ENCODE data around the gene NOB1. TPM values are rescaled to one million over a fixed set of nuclear protein-coding genes. Genes with fewer than 3 reads are reported as not detected.

NOB1 gene
- total and polyA plus RNA-seq, 4 donors: 6.9 to 19.7 (median 12.5) TPM

DNA sequence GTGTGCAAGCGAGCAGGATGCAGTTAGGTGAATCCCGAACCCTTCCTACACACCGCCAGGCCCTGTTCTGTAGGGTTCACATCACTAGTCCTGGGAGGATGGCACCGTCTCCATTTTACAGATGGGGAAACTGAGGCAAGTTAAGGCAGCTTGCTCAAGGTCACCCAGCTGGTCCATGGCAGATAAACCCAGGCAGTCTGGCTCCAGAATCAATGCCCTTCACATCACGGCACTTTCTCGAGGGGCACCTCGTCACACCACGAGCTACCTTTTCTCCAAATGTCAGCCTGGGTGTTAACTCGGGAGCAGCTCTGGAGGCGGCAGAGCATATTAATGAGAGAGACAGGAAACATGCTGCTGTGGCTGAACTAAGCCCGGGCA lies 9.5 kb downstream of the NOB1 start:
- DNase-seq (ENCODE audit: low spot score): no peak
- H3K36me3 ChIP-seq (ENCODE audit: control insufficient read depth in 4 of 4, insufficient read depth in 3 of 4, low read depth in 1 of 4, low read length in 3 of 4): peaks cover 18 to 76% (median 56%) of the 10 kb centered on the region in 4 donors
- 95% methylated on average over 11 of the region's 11 CpGs for WGBS
- H3K4me3 ChIP-seq (ENCODE audit: low read depth in 1 of 3, low read length in 3 of 3): no peak overlapping the region
- TF ChIP-seq GABPA (IDR thresholded peaks at IDR 0.05 in 1 of 2, conservative IDR thresholded peaks at IDR 0.05 in 1 of 2) (no peak), RXRA (IDR thresholded peaks at IDR 0.05) (no peak), RAD21 (IDR thresholded peaks at IDR 0.05) (no peak), SP1 (IDR thresholded peaks at IDR 0.05) (no peak), FOXA2 (IDR thresholded peaks at IDR 0.05) (no peak), YY1 (IDR thresholded peaks at IDR 0.05) (no peak), FOXA1 (IDR thresholded peaks at IDR 0.05) (no peak), TAF1 (conservative IDR thresholded peaks at IDR 0.05) (no peak), HNF4G (IDR thresholded peaks at IDR 0.05) (no peak), NR2F2 (IDR thresholded peaks at IDR 0.05) (no peak), JUND (IDR thresholded peaks at IDR 0.05) (no peak)
- TF ChIP-seq, protein P1, sequence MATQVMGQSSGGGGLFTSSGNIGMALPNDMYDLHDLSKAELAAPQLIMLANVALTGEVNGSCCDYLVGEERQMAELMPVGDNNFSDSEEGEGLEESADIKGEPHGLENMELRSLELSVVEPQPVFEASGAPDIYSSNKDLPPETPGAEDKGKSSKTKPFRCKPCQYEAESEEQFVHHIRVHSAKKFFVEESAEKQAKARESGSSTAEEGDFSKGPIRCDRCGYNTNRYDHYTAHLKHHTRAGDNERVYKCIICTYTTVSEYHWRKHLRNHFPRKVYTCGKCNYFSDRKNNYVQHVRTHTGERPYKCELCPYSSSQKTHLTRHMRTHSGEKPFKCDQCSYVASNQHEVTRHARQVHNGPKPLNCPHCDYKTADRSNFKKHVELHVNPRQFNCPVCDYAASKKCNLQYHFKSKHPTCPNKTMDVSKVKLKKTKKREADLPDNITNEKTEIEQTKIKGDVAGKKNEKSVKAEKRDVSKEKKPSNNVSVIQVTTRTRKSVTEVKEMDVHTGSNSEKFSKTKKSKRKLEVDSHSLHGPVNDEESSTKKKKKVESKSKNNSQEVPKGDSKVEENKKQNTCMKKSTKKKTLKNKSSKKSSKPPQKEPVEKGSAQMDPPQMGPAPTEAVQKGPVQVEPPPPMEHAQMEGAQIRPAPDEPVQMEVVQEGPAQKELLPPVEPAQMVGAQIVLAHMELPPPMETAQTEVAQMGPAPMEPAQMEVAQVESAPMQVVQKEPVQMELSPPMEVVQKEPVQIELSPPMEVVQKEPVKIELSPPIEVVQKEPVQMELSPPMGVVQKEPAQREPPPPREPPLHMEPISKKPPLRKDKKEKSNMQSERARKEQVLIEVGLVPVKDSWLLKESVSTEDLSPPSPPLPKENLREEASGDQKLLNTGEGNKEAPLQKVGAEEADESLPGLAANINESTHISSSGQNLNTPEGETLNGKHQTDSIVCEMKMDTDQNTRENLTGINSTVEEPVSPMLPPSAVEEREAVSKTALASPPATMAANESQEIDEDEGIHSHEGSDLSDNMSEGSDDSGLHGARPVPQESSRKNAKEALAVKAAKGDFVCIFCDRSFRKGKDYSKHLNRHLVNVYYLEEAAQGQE (IDR thresholded peaks at IDR 0.05): no peak
- TF ChIP-seq, protein P2, sequence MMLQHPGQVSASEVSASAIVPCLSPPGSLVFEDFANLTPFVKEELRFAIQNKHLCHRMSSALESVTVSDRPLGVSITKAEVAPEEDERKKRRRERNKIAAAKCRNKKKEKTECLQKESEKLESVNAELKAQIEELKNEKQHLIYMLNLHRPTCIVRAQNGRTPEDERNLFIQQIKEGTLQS (IDR thresholded peaks at IDR 0.05): no peak
- TF ChIP-seq, protein P3, sequence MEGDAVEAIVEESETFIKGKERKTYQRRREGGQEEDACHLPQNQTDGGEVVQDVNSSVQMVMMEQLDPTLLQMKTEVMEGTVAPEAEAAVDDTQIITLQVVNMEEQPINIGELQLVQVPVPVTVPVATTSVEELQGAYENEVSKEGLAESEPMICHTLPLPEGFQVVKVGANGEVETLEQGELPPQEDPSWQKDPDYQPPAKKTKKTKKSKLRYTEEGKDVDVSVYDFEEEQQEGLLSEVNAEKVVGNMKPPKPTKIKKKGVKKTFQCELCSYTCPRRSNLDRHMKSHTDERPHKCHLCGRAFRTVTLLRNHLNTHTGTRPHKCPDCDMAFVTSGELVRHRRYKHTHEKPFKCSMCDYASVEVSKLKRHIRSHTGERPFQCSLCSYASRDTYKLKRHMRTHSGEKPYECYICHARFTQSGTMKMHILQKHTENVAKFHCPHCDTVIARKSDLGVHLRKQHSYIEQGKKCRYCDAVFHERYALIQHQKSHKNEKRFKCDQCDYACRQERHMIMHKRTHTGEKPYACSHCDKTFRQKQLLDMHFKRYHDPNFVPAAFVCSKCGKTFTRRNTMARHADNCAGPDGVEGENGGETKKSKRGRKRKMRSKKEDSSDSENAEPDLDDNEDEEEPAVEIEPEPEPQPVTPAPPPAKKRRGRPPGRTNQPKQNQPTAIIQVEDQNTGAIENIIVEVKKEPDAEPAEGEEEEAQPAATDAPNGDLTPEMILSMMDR (IDR thresholded peaks at IDR 0.05; ENCODE audit: low read depth, low read length, missing input control): no peak
- TF ChIP-seq, protein P4, sequence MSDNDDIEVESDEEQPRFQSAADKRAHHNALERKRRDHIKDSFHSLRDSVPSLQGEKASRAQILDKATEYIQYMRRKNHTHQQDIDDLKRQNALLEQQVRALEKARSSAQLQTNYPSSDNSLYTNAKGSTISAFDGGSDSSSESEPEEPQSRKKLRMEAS (IDR thresholded peaks at IDR 0.05): no peak
- H3K9me3 ChIP-seq (ENCODE audit: control insufficient read depth in 4 of 4, low read length in 3 of 4): no peaks in the 10 kb centered on the region
- H3K9ac ChIP-seq (ENCODE audit: low read depth in 1 of 2, low read length in 2 of 2): no peak overlapping the region
- H3K27me3 ChIP-seq (ENCODE audit: control insufficient read depth in 4 of 4, insufficient read depth in 4 of 4, low read length in 3 of 4): no peaks in the 10 kb centered on the region
- H3K4me1 ChIP-seq (ENCODE audit: control insufficient read depth in 4 of 4, insufficient read depth in 4 of 4, low read length in 3 of 4): peaks cover 0 to 6% (median under 1%) of the 10 kb centered on the region in 4 donors
- no peak overlapping the region for H3K27ac ChIP-seq (ENCODE audit: low read depth in 1 of 2, low read length in 2 of 2)

DNA sequence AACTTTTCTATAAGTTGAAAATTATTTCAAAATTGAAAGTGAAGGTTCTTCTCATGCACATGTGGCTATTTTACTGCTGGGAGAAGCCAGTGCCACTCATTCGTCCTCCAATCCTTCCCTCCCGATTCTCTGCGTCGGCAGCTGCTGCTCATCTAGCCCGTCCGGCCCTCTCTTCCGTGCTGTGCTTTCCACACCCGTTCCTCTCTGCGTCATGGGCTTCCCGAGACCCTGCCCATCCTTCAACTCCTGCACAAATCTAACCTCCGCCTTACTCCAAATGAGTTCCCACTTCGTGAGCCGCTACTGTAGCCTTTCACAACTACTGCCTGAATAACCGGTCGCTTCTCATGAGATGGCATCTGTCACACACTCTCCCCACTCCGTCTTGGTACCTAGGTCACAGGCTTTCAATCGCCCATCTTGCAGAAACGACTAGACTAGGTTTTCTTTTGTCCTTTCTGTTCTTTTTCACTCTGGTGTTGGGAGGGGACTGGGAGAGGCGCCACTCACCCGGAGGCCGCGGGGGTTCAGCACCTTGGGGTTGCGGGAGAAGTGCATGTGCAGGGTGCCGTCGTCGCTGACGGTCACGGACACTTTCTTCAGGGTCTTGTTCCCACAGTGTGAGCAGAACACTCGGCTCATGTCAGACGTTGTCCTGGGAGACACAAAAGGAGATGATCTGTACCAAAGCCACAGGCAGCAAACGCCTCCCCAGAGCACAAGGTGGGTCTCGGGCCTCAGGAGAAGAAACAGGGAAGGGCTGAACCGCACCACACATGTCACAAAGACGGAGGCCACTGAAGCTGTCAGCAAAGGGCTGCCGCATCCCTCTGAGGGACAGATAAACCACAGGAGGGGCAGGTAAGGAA lies 10.1 kb downstream of the NOB1 start:
- no peaks in the 10 kb centered on the region for H3K27me3 ChIP-seq (ENCODE audit: control insufficient read depth in 4 of 4, insufficient read depth in 4 of 4, low read length in 3 of 4)
- peaks cover 0 to 6% (median under 1%) of the 10 kb centered on the region in 4 donors for H3K4me1 ChIP-seq (ENCODE audit: control insufficient read depth in 4 of 4, insufficient read depth in 4 of 4, low read length in 3 of 4)
- H3K36me3 ChIP-seq (ENCODE audit: control insufficient read depth in 4 of 4, insufficient read depth in 3 of 4, low read depth in 1 of 4, low read length in 3 of 4): peaks cover 18 to 77% (median 56%) of the 10 kb centered on the region in 4 donors
- no peaks in the 10 kb centered on the region for H3K9me3 ChIP-seq (ENCODE audit: control insufficient read depth in 4 of 4, low read length in 3 of 4)
- no peak for DNase-seq (ENCODE audit: low spot score)
- no peak overlapping the region for H3K27ac ChIP-seq (ENCODE audit: low read depth in 1 of 2, low read length in 2 of 2)
- no peak overlapping the region for H3K9ac ChIP-seq (ENCODE audit: low read depth in 1 of 2, low read length in 2 of 2)
- TF ChIP-seq YY1 (IDR thresholded peaks at IDR 0.05) (no peak), JUND (IDR thresholded peaks at IDR 0.05) (no peak), TAF1 (conservative IDR thresholded peaks at IDR 0.05) (no peak), RXRA (IDR thresholded peaks at IDR 0.05) (no peak)
- WGBS: 95% methylated on average over 35 of the region's 35 CpGs
- no peak overlapping the region for H3K4me3 ChIP-seq (ENCODE audit: low read depth in 1 of 3, low read length in 3 of 3)

All from liver (tissue), 9 donors.